ENCODE results near the gene KAT6B.

Gene KAT6B

DNA sequence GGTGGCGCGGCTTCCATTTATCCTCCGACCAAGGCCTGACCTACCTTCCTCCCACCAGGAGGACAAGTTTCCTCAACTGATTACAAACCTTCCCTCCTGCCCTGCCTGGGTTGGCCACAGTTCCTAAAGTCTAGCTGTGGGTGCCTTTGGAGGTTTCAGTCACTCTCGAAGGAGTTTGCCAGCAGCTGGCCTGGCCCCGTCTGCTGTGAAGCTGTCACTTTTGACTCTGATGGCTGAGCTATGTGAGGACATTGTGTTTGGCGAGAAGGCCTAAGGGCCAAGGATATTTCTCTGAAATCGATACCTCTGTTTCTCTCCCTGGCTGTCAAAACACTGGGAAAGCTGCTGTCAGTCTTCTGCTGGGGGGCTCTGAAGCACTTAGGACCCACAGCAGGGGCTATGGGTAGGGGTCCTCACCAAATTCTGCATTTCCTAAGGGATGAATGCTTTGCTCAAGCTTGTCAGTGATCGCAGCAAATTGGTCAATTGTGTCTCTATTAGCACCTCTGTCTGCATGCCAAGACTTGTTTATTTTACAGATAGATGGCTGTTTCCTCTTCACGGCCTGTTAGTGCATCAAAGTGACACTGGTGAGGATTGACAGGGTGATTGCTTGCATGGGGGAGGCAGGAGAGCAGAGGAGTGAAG is 253.2 kb downstream of the KAT6B start:
- peaks cover 7% of the 10 kb centered on the region for H3K9me3 Mint-ChIP-seq
- no peak overlapping the region for H3K4me3 Mint-ChIP-seq
- H3K27ac Mint-ChIP-seq: no peak overlapping the region
- H3K27me3 Mint-ChIP-seq: no peaks in the 10 kb centered on the region
- no peaks in the 10 kb centered on the region for H3K4me1 Mint-ChIP-seq
- H3K36me3 Mint-ChIP-seq: peaks cover 5% of the 10 kb centered on the region

GRCh38 chr10:75080554-75080953 is 254.2 kb downstream of the KAT6B start:
- H3K36me3 Mint-ChIP-seq: peaks cover 5% of the 10 kb centered on the region
- no peak overlapping the region for H3K27ac Mint-ChIP-seq
- no peaks in the 10 kb centered on the region for H3K27me3 Mint-ChIP-seq
- H3K4me3 Mint-ChIP-seq: no peak overlapping the region
- H3K4me1 Mint-ChIP-seq: no peaks in the 10 kb centered on the region
- H3K9me3 Mint-ChIP-seq: peaks cover 7% of the 10 kb centered on the region

DNA sequence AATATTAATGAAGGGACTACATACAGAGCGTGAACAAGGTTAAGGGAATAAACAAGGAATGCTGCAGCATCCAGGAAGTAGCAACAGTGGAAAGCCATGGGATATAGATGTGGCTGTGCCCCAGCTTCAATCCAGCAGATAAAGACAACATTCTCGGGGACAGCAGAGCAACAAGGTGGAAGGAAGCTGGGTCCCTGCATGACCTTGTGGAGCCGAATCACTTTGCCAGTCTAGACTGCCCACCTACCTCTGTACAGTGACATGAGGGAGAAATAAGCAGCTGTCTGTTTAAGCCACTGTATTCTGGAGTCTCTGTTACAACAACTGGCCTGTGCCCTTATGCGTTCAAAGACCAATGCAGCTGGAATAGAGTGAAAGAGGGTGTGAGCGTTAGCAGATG is 255.0 kb downstream of the KAT6B start:
- no peak overlapping the region for H3K27ac Mint-ChIP-seq
- H3K27me3 Mint-ChIP-seq: no peaks in the 10 kb centered on the region
- H3K4me3 Mint-ChIP-seq: no peak overlapping the region
- H3K9me3 Mint-ChIP-seq: peaks cover 7% of the 10 kb centered on the region
- peaks cover 5% of the 10 kb centered on the region for H3K36me3 Mint-ChIP-seq
- H3K4me1 Mint-ChIP-seq: no peaks in the 10 kb centered on the region
